HG03469 (cell line): Measurements from ENCODE around the gene CCSER2.
"Not testable (repeated sequence)": the region's sequence is repeated elsewhere in the genome, so short reads cannot be mapped to it uniquely, and the experiment has no call there.

ENCODE experiments used
- ATAC-seq: cut with Tn5 transposase; IDR thresholded peaks from one replicate; pipeline ENCODE4 v1.9.1; 2021; ENCODE audit warnings: mild to moderate bottlenecking, moderate library complexity, moderate number of reproducible peaks; ENCODE audit not compliant: unreplicated experiment

Gene CCSER2, protein sequence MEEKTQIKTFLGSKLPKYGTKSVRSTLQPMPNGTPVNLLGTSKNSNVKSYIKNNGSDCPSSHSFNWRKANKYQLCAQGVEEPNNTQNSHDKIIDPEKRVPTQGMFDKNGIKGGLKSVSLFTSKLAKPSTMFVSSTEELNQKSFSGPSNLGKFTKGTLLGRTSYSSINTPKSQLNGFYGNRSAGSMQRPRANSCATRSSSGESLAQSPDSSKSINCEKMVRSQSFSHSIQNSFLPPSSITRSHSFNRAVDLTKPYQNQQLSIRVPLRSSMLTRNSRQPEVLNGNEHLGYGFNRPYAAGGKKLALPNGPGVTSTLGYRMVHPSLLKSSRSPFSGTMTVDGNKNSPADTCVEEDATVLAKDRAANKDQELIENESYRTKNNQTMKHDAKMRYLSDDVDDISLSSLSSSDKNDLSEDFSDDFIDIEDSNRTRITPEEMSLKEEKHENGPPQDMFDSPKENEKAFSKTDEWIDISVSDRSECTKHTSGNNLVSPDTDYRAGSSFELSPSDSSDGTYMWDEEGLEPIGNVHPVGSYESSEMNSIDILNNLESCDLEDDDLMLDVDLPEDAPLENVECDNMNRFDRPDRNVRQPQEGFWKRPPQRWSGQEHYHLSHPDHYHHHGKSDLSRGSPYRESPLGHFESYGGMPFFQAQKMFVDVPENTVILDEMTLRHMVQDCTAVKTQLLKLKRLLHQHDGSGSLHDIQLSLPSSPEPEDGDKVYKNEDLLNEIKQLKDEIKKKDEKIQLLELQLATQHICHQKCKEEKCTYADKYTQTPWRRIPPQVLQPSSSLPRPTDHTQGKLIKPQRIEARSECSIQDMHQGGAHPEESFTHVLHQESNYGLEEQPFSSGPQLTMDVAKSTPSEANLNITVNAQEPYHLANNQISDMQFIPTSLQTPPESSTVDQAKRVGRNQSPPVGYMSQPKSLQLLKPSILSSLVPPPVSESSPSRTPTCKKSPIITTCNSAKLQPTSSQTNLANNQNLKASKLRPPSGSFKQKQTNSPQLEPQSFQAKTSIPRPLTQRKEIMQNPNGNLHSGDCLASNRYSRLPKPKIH

DNA sequence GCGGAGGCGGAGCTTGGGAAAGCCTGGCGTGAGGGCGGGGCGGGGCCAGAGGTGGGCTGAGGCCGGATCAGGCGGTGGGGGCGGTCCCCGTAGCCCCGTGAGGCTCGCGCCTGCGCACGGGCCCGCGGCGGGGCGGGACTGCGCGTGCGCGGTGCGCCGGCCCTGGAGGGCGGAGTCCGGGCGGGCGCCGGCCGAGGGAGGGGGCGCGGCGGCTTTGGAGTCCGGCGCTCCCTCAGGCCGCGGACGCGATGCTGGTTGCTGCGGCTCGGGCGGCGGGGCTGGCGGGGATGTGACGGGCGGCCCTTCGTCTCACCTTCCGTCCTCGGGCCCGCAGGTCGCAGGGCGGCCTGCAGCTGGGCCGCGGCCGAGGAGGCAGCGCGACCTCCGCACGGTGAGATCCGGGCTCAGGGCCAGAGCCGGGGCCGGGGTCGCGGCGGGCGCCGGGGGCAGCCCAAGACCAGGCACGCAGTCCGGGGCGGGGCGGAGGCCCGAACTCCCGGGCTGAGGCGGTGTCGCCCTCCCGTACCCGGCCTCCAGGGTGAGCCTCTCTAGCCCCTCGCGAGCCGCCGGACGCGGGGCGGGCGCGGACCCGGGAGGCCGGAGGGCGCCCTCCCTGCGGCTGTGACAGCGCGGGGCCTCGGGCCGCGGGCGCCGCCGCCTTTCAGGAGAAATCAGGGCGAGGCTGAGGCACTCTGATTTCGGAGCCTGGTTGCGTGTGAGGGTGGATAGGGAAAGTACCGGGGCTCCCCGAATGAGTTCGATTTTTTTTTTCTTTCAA lies at the start of gene CCSER2:
TSS of gene CCSER2 (plus strand) at position 172 of the 778 bp plus-strand sequence. CDS start 42,464 bp downstream, outside the sequence.
- ATAC-seq: peak; percentile 45

DNA sequence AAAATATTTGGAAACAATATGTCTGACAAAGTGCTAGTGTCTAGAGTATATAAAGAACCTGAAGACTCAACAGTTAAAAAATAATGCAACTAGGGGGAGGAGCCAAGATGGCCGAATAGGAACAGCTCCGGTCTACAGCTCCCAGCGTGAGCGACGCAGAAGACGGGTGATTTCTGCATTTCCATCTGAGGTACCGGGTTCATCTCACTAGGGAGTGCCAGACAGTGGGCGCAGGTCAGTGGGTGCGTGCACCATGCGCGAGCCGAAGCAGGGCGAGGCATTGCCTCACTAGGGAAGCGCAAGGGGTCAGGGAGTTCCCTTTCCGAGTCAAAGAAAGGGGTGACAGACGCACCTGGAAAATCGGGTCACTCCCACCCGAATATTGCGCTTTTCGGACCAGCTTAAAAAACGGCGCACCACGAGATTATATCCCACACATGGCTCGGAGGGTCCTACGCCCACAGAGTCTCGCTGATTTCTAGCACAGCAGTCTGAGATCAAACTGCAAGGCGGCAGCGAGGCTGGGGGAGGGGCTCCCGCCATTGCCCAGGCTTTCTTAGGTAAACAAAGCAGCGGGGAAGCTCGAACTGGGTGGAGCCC lies 48.4 kb upstream of the CCSER2 start:
- ATAC-seq: not testable (repeated sequence)

DNA sequence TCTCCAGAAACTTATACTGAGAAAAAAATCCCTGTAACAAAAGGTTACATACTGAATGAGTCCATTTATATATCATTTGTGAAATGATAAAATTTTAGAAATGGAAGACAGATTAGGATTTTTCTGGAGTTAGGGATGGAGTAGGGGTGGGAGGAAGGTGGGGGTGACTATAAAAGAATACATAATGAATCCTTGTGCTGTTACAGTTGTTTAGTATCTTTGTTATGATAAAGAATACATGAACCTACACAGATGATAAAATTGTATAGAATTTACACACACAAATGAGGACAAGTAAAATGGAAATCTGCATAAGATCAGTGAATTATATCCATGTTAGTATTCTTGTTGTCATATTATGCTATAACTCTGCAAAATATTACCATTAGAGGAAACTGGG lies 41.7 kb upstream of the CCSER2 start:
- ATAC-seq: no peak

DNA sequence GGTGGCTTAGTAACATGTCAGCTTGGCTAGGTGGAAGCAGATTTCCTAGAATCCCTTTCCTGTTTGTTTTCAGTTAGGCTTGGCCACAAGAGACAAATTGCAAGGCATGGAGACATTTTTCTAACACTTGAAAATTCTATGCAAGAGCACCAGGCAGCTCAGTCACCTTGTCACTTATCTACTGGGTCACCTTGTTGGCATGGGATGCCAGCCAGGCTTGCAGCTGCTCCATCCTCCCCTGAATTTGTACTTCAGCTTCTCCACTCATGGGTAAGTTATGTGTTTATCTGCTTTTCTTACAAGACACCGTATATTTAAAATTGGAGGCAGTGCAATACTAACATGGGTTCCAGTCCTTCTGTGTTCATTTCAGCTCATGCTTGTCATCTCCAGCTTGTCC lies 40.2 kb upstream of the CCSER2 start:
- ATAC-seq: no peak

DNA sequence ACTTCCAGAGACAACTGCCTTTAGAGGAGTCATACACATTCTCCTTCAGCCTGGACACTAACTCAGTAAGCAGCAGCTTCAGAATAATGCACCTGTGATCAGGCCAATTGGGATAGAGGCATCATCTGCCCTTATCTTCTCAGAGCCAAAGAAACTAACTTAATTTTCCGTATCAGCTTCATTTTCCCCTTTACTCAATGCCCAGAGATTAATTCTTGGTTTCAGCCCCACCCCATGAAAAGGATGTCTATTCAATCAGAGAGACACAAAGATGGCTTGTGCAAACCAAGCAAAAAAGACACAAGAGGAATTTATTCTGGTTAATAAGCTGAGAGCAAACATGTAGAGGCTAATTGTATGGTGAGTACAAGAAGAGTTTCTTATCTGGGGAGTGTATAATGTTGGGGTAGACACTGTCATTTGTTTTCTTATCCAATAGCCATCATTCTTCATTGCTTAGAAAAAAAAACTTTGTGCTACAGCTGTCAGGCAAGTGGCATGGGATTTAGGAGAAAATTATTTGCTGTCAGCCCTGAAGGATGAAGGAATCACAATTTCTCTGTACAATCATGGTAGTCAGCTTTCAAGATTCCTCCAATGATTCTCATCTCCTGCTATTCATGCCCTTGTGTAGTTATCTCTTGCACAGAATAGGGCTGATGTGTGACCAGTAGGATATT lies 38.7 kb upstream of the CCSER2 start:
- ATAC-seq: no peak

DNA sequence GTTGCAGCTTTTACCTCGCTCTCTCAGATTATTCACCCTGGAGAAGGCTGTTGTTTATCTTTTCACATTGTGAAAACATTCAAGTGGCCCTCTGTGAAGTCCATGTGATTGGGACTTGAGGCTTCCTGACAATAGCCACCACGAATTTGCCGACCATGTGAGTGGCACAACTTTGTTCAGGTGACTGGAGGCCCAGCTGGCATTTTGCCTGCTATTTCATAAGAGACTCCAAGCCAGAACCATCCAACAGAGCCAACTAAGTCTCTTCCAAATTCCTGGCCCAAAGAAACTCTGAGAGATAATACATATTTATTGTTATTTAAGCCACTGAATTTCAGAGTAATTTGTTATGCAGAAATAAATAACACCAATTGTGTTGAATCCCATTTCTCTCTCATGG lies 38.2 kb upstream of the CCSER2 start:
- no peak for ATAC-seq

DNA sequence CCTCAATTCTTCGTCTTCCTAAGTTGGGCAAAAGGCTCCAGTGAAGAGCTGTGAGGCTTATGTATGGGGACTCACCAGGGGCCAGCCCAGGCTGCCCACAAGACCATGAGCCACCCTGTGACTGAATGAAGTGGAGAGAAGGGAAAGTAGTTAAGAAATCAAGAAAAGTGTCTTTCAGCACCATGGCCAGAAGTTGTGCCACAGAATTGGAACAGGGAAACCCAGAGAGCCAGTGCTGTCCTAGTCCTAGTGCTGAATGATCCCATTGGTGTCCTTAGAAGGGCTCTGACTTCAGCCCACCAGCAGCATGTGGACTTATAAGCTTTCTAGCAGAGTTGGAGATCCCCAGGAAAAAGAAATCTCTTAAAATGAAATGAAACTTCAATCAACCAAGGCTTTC lies 37.0 kb upstream of the CCSER2 start:
- no peak for ATAC-seq

DNA sequence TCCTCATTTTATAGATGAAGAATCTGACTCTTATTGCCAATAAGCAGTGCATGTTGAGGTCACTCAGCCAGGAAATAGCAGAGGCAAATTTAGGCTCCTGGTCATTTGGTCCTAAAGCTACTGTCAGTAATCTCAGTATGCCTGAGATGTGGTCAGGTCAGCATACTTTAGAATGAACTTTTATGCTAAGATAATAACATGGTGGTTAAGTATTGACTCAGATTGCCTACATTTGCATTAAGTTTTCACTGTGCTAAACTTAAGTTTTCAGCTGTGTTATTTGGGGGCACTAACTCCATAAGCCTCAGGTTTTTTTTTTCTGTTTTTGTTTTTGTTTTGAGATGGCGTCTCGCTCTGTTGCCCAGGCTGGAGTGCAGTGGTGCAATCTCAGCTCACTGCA lies 35.9 kb upstream of the CCSER2 start:
- ATAC-seq: peak; percentile 52

DNA sequence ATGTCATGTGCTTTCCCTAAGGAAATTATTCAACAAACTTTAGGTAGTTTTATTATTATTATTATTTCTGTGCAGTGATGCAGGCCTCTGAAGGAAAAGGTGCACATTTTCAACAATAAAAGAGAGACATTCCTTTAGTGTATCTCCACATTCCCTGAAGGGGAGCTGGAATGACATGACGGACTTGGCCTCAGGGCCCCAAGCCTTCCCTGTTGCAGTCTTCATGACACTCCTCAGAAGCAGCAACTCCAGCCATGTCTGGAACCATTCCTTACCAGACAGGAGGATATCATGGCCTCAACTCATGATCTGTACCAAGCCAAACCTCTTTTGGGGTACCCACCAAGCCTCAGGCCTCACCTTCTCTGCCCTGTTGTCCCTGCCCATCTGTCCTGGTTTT lies 35.2 kb upstream of the CCSER2 start:
- no peak for ATAC-seq

DNA sequence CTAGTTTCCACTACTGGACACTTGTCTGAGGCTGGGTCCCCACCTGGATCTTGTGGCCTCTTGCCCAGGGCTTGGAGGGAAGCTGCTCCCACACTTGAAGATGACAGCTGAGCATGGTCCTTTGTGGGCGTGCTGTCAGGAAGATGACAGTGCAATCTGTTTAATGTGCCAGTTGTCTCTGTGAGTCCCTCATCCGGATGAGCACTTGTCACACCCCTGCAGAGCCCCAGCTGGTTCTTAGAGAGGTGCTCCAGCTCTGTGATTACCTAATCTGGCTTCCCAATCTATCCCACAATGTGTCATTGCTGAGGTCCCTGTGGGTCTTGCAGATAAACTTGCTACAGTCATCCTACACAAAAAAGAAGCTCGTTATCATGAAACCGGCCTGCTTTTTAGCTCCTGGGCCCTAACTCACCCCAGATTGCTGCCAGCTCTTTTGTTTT lies 34.8 kb upstream of the CCSER2 start:
- ATAC-seq: no peak

DNA sequence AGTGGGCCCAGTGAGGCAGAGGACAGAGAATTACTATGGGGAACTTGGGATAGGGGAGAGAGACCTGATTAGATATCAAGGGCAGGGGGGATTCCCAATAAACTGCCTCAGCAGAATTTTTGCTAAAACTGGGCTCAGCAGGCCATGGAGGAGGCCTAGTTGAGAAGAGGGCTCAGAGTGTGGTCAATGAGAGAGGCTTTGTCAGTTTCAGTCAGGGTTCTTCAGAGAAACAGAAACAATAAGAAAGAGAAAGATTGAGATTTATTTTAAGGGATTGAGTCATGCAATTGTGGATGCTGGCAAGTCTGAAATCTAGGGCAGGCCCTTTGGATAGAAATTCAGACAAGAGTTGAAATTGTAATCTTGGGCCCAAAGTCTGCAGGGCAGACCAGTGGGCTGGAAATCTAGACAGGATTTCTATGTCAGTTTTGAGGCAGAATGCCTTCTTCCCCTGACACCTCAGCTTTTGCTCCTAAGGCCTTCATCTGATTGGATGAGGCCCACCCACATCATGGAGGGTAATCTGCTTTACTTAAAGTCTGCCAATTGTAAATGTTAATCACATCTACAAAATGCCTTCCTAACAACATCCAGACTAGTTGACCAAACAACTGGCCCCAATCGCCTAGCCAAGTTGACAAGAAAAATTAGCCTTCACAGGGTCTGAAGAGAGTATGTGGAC lies 33.5 kb upstream of the CCSER2 start:
- peak; percentile 83 for ATAC-seq

DNA sequence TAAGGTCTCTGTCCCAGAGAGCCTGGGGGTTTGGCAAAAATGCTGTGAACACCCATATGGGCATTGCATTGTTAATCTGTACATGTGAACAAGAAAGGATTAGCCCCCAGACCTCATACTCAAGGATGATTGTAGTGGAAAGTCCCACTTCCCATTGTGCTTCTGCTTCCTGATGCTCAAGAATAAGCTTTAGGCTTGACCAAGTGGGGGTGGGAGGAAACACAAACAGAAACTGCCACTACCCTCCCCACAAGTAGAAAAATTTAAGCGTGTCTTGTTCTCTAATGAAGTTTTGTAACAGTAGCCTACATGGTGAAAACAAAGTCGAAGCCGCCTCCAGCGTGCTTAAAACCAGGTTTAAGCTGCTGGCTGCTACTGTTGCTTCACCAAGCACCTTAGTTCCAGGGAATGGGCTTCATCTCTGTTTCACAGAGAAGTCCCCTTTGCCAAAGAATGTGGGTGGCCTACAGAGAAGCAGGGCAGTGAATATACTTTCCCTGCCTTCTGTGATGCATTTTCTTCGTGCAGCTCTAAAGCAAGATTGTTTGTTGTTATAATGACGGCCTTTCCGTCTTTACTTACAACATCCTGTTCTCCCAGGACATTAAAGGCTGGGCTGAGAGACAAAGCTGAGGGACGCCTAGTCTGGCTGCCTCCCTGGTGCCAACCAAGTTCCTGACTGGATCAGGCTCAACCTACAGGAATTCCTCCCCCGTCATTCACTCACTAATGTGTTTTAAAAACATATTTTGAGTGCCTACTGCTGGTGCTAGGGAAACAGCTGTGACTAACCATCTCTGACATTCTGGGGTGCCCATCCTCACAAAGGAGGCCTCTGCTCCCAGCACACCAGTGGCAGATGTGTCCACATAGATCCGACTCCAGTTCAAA lies 32.1 kb upstream of the CCSER2 start:
- no peak for ATAC-seq

DNA sequence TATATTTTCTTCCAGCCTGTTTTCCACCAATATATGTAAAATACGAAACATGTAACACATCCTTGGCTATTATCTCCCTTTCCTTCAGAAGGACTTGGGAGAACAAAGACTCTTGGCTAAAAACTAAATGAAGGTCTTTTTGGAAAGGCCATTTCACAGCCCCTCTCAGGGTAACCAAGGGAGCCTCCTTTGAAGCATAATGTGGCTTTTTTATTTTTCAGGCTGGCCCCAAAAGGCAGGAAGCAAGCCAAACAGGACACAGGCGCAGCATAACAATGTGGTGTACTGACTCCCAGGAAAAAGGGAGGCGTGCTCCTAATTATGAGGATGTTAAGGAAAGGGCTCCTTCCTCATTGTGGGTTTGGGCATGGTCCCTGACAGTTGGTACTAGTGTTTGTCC lies 30.3 kb upstream of the CCSER2 start:
- ATAC-seq: no peak

DNA sequence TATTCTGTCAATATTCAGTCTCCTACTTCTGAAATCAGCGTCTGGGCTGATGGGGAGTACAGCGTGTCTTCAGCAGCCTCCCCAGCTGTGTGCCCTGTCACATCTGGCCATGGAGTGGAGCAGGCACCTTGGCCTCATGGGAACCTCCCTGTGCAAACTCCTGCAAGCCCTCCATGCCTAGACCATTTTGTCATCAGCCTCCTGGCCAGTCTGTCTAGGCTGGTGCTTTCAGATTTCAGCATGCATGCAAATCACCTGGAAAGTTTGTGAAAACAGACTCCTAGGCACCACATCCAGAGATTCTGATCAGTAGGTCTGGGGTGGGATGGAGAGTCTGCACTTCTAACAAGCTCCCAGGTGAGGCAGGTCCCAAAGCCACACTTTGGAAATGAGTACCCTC lies 26.2 kb upstream of the CCSER2 start:
- no peak for ATAC-seq

DNA sequence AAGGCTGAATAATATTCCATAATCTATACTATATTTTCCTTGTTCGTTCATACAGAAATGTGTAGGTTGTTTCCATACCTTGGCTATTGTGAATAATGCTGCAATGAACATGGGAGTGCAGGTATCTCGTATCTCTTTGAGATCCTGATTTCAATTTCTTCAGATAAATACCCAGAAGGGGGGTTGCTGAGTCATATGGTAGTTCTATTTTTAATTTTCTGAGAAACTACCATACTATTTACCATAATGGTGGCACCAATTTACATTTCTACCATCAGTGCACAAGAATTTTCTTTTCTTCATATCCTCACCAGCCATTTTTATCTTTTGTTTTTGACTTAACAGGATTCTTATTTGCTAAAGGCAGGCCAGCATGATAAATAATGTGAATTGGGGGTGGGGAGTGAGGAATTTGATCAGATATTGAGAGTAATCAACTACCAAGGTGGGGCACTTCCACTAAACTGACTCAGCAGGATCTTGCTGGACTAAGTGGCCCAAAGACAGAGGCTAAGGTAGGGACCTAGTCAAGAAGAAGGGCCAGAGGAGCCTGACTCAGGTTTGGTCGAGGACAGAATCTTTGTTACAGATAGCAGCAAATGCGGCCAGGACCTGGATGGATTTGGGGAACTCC lies 21.5 kb upstream of the CCSER2 start:
- no peak for ATAC-seq

DNA sequence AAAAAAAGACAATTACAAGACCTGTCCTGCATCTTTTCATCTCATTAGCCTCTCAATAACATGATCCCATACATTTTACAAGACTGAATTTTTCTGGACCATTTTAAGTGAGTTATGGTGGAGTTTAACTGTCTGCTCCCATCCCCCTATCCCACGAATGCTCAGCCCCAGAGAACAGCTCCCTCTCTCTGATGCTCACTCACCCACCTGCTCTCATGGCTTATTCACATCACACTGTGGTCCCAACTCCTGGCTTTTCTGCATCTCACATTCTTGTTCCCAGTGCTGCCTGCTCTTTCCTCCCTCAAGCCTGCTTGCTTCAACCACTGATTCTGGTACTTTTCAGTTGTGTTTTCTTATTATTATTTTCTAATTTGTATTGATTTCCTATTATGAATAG lies 20.4 kb upstream of the CCSER2 start:
- ATAC-seq: no peak

DNA sequence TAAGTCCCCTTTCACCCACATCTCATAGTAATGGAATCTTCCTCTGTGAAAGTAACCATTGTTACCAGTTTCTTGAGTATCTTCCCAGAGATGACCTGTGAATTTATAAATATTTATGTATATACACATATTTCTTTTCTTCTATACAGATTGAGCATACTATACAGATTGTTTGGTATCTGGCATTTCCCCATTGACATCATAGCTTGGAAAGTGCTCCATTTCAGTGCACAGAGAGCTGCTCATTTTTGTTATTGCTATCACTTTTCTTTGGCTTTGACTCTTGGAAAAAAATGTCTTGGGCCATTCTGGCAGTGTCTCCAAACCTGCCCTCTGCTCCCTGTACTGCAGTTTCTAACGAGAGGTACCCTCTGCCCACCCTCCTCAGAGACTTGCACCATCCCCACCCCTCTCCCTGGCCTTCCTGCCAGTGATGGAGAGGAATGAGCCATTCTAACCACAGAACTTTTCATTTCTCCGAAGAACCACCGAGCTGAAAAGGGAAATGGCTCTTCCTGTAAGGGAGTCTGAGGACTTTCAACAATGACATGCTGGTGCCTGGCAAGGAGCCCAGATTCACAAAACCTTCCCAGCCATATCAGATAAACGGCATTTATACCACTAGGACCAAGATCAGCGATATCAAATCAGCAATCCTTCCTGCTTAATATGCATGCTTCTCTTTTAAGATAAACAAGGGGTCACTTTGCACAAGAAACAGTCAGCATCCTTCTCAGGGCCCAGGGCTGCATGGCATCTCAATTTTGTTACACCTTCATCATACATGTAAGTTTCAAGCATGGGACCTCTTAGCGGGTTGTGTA lies 19.7 kb upstream of the CCSER2 start:
- ATAC-seq: peak; percentile 54
